Kidney epithelial cell (primary cell): ENCODE data around the gene WASF3. TPM values are rescaled to one million over a fixed set of nuclear protein-coding genes. Genes with fewer than 3 reads are reported as not detected.

Experiments
- DNase-seq: peaks from one replicate; pipeline ENCODE4 v3.0.0-alpha.2; 2010; ENCODE audit warnings: low read depth
- H3K27me3 ChIP-seq: 2 replicates; pipeline ENCODE4 v1.6.0; 2011; ENCODE audit warnings: low read length; ENCODE audit not compliant: control insufficient read depth, insufficient read depth
- H3K36me3 ChIP-seq: 2 replicates; pipeline ENCODE4 v1.5.1; 2011; ENCODE audit warnings: low read length; ENCODE audit not compliant: control insufficient read depth, insufficient read depth
- H3K4me3 ChIP-seq: 2 replicates; pipeline ENCODE4 v1.5.1; 2011; ENCODE audit warnings: low read depth, mild to moderate bottlenecking, control low read depth, low read length
- CTCF ChIP-seq: IDR thresholded peaks from 2 replicates; pipeline ENCODE4 v1.5.1; 2011; ENCODE audit warnings: mild to moderate bottlenecking, moderate library complexity, low read length, control low read depth, inconsistent platforms; ENCODE audit not compliant: insufficient read depth, poor library complexity, severe bottlenecking
- total RNA-seq: library from RNA; depleted of rRNA; stranded (reverse); fragments of >200 nt; gene quantifications from 2 replicates; pipeline ENCODE4 v1.2.3, GENCODE V29; 2015

Gene WASF3
- total RNA-seq, 1 donor from 2014 or later = 11.5 TPM

DNA sequence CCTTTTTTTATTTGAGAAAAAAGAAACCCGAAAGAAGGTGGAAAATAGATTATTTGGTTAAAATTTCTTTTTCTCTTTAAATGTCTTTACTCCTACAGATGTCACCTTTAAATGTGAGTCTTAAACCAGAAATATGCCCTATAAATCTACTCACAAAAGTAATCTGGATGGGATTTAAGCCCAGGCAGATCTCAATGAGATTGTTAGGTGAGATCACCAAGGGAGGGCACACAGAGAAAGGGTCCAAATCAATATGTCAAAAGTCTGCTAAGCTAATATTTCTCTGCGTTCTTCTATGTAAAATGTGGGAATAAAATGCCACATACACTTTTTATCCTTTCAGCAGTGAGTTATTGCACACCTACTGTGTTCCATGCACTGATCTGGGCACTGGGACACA lies 32.9 kb downstream of the WASF3 start:
- no peak for TF ChIP-seq CTCF
- no peaks in the 10 kb centered on the region for H3K27me3 ChIP-seq
- no peak for DNase-seq

GRCh38 chr13:26590951-26591350 lies 33.5 kb downstream of the WASF3 start:
- Histone ChIP-seq H3K4me3 (no peak overlapping the region), H3K27me3 (no peaks in the 10 kb centered on the region), H3K36me3 (no peaks in the 10 kb centered on the region)
- no peak for DNase-seq
- TF ChIP-seq CTCF = no peak

More for the DNA sequence above, 32.9 kb downstream of the WASF3 start:
- Histone ChIP-seq H3K4me3 (no peak overlapping the region), H3K36me3 (no peaks in the 10 kb centered on the region)

DNA sequence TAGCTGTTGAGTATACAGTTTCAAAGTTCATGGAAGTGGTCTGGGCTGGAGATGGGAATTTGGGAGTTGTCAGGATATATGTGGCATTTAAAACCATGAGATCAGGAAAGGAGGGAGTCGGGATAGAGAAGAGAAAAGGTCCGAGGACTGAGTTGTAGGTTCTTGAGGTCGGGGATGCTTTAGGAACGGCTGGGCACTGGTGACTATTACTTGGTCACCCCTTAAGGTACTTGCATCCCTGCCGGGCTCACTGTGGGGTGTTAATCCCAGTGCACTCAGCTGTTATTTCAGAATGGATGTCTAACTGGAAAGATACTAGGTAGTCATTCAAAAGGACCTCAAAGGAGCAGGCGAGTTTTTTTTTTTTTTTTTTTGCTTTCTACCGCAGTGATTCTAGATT lies 34.2 kb downstream of the WASF3 start:
- Histone ChIP-seq H3K4me3 (no peak overlapping the region), H3K36me3 (no peaks in the 10 kb centered on the region), H3K27me3 (no peaks in the 10 kb centered on the region)
- no peak for DNase-seq
- TF ChIP-seq CTCF = no peak

GRCh38 chr13:26593661-26594060 lies 36.2 kb downstream of the WASF3 start:
- H3K4me3 ChIP-seq = no peak overlapping the region
- H3K27me3 ChIP-seq = no peaks in the 10 kb centered on the region
- H3K36me3 ChIP-seq = no peaks in the 10 kb centered on the region
- no peak for DNase-seq
- no peak for TF ChIP-seq CTCF

GRCh38 chr13:26594363-26594762 lies 36.9 kb downstream of the WASF3 start:
- no peaks in the 10 kb centered on the region for H3K36me3 ChIP-seq
- TF ChIP-seq CTCF = no peak
- no peak overlapping the region for H3K4me3 ChIP-seq
- H3K27me3 ChIP-seq = no peaks in the 10 kb centered on the region
- no peak for DNase-seq

GRCh38 chr13:26596458-26596857 lies 39.0 kb downstream of the WASF3 start:
- no peak overlapping the region for H3K4me3 ChIP-seq
- H3K36me3 ChIP-seq = no peaks in the 10 kb centered on the region
- no peak for DNase-seq
- TF ChIP-seq CTCF = no peak
- no peaks in the 10 kb centered on the region for H3K27me3 ChIP-seq
